NT2/D1 (cell line): ENCODE results near the gene LYPD6B.

Experiments used
- DNase-seq: peaks from one replicate; pipeline ENCODE4 v3.0.0-alpha.2; 2011; ENCODE audit warnings: low read depth, low spot score
- H3K27me3 ChIP-seq: 2 replicates; pipeline ENCODE4 v1.6.0; 2011; ENCODE audit warnings: mild to moderate bottlenecking; ENCODE audit not compliant: insufficient read length, insufficient read depth
- H3K36me3 ChIP-seq: 2 replicates; pipeline ENCODE4 v1.6.1; 2011; ENCODE audit warnings: mild to moderate bottlenecking, low read length, mixed read lengths; ENCODE audit not compliant: insufficient read depth, insufficient read length
- H3K4me1 ChIP-seq: 2 replicates; pipeline ENCODE4 v1.5.1; 2011; ENCODE audit not compliant: insufficient read depth, insufficient read length
- H3K4me3 ChIP-seq: 2 replicates; pipeline ENCODE4 v1.5.1; 2011; ENCODE audit warnings: low read depth; ENCODE audit not compliant: insufficient read length
- H3K9ac ChIP-seq: 2 replicates; pipeline ENCODE4 v1.6.0; 2011; ENCODE audit warnings: low read depth; ENCODE audit not compliant: insufficient read length
- H3K9me3 ChIP-seq: 2 replicates; pipeline ENCODE4 v1.5.1; 2011; ENCODE audit warnings: mild to moderate bottlenecking, low read length; ENCODE audit not compliant: insufficient read depth
- SUZ12 ChIP-seq: IDR thresholded peaks from 2 replicates; pipeline ENCODE4 v1.6.1; 2011; ENCODE audit not compliant: insufficient read length, insufficient read depth; ENCODE audit errors: extremely low read depth
- YY1 ChIP-seq: IDR thresholded peaks from 2 replicates; pipeline ENCODE4 v1.6.1; 2011; ENCODE audit not compliant: insufficient read length, insufficient read depth
- ZNF274 ChIP-seq: IDR thresholded peaks from 2 replicates; pipeline ENCODE4 v1.6.1; 2011; ENCODE audit warnings: mild to moderate bottlenecking, low read depth, low read length

LYPD6B gene

GRCh38 chr2:149221002-149221401 is 182.5 kb downstream of the LYPD6B start:
- no peak for TF ChIP-seq SUZ12
- Histone ChIP-seq H3K9ac (no peak overlapping the region), H3K4me3 (no peak overlapping the region), H3K36me3 (no peaks in the 10 kb centered on the region), H3K4me1 (peaks cover 2% of the 10 kb centered on the region), H3K27me3 (no peaks in the 10 kb centered on the region), H3K9me3 (no peaks in the 10 kb centered on the region)
- no peak for DNase-seq

- no peaks in the 10 kb centered on the region for H3K36me3 ChIP-seq
- no peak overlapping the region for H3K9ac ChIP-seq
- no peaks in the 10 kb centered on the region for H3K9me3 ChIP-seq
- TF ChIP-seq ZNF274, result no peak
- TF ChIP-seq YY1, result no peak
- no peak for TF ChIP-seq SUZ12
- no peaks in the 10 kb centered on the region for H3K27me3 ChIP-seq
- H3K4me3 ChIP-seq, result no peak overlapping the region
- no peak for DNase-seq
- H3K4me1 ChIP-seq, result peaks cover 2% of the 10 kb centered on the region
Observed at GRCh38 chr2:149221898-149222297, 183.4 kb downstream of the LYPD6B start.

GRCh38 chr2:149223472-149224095 is 185.1 kb downstream of the LYPD6B start:
- no peak overlapping the region for H3K9ac ChIP-seq
- H3K4me3 ChIP-seq, result no peak overlapping the region
- no peaks in the 10 kb centered on the region for H3K9me3 ChIP-seq
- no peaks in the 10 kb centered on the region for H3K27me3 ChIP-seq
- no peak for DNase-seq
- no peaks in the 10 kb centered on the region for H3K4me1 ChIP-seq
- TF ChIP-seq ZNF274, result no peak
- TF ChIP-seq YY1, result no peak
- no peak for TF ChIP-seq SUZ12
- H3K36me3 ChIP-seq, result no peaks in the 10 kb centered on the region

- H3K36me3 ChIP-seq, result no peaks in the 10 kb centered on the region
- no peak for DNase-seq
- no peaks in the 10 kb centered on the region for H3K4me1 ChIP-seq
- TF ChIP-seq YY1 (no peak), SUZ12 (no peak), ZNF274 (no peak)
- H3K4me3 ChIP-seq, result no peak overlapping the region
- no peak overlapping the region for H3K9ac ChIP-seq
- H3K9me3 ChIP-seq, result no peaks in the 10 kb centered on the region
- no peaks in the 10 kb centered on the region for H3K27me3 ChIP-seq
Observed at GRCh38 chr2:149224543-149224942, 186.0 kb downstream of the LYPD6B start.

- Histone ChIP-seq H3K9ac (no peak overlapping the region), H3K36me3 (no peaks in the 10 kb centered on the region), H3K4me3 (no peak overlapping the region), H3K9me3 (no peaks in the 10 kb centered on the region), H3K4me1 (no peaks in the 10 kb centered on the region), H3K27me3 (no peaks in the 10 kb centered on the region)
- no peak for TF ChIP-seq SUZ12
- TF ChIP-seq YY1, result no peak
- TF ChIP-seq ZNF274, result no peak
- DNase-seq, result no peak
Observed at GRCh38 chr2:149225446-149225845, 186.9 kb downstream of the LYPD6B start.

- no peaks in the 10 kb centered on the region for H3K27me3 ChIP-seq
- no peak for DNase-seq
- no peaks in the 10 kb centered on the region for H3K9me3 ChIP-seq
- H3K4me1 ChIP-seq, result no peaks in the 10 kb centered on the region
- H3K36me3 ChIP-seq, result no peaks in the 10 kb centered on the region
- H3K9ac ChIP-seq, result no peak overlapping the region
- TF ChIP-seq ZNF274 (no peak), YY1 (no peak), SUZ12 (no peak)
- no peak overlapping the region for H3K4me3 ChIP-seq
Observed at GRCh38 chr2:149226790-149227189, 188.3 kb downstream of the LYPD6B start.

GRCh38 chr2:149235816-149236375 is 197.4 kb downstream of the LYPD6B start:
- H3K4me3 ChIP-seq, result no peak overlapping the region
- no peaks in the 10 kb centered on the region for H3K36me3 ChIP-seq
- no peak for TF ChIP-seq ZNF274
- no peak for TF ChIP-seq YY1
- no peak for TF ChIP-seq SUZ12
- no peaks in the 10 kb centered on the region for H3K4me1 ChIP-seq
- H3K27me3 ChIP-seq, result no peaks in the 10 kb centered on the region
- no peak overlapping the region for H3K9ac ChIP-seq
- no peak for DNase-seq
- H3K9me3 ChIP-seq, result no peaks in the 10 kb centered on the region; the same call in 1 of the 2 replicates

- Histone ChIP-seq H3K9ac (no peak overlapping the region), H3K4me3 (no peak overlapping the region), H3K36me3 (no peaks in the 10 kb centered on the region), H3K9me3 (no peaks in the 10 kb centered on the region; the same call in 1 of the 2 replicates), H3K27me3 (no peaks in the 10 kb centered on the region), H3K4me1 (no peaks in the 10 kb centered on the region)
- DNase-seq, result no peak
- TF ChIP-seq YY1 (no peak), SUZ12 (no peak), ZNF274 (no peak)
Observed at GRCh38 chr2:149236410-149236809, 197.9 kb downstream of the LYPD6B start.
